PC-3 (cell line): Measurements from ENCODE around the gene CNTNAP2. TPM values are rescaled to one million over a fixed set of nuclear protein-coding genes. Genes with fewer than 3 reads are reported as not detected.
"Not testable (repeated sequence)": the region's sequence is repeated elsewhere in the genome, so short reads cannot be mapped to it uniquely, and the experiment has no call there.

Source experiments
- ATAC-seq: fragments of 200-7000 bp; cut with Tn5 transposase; 2 replicates; pipeline ENCODE4 v1.9.1; 2020; ENCODE audit warnings: mild to moderate bottlenecking, moderate library complexity
- BruUV-seq: library from RNA; stranded (reverse); fragments of 400-500 nt; replicated peaks from 2 replicates; lab custom pipeline; 2021; lab: Mats Ljungman, UMichigan
- CTCF ChIA-PET: fragments of 300-600 bp; sonication (Branson Sonifier 250); formaldehyde crosslinking; loops from one replicate; lab custom pipeline; 2022; ENCODE audit warnings: antibody characterized with exemption; lab: Charles Lee
- POLR2A ChIA-PET: fragments of 300-600 bp; sonication (Branson Sonifier 250); formaldehyde crosslinking; loops from one replicate; lab custom pipeline; 2022; ENCODE audit warnings: antibody characterized with exemption; ENCODE audit not compliant: unreplicated experiment; lab: Charles Lee
- DNase-seq: peaks from one replicate; pipeline ENCODE4 v3.0.0-alpha.2; 2015
- H2AFZ ChIP-seq: fragments of 300-600 bp; sonication (generic); 2 replicates; pipeline ENCODE4 v1.6.0; 2016; ENCODE audit warnings: antibody characterized with exemption, low read length
- H3F3A ChIP-seq: fragments of 300-600 bp; sonication (generic); one replicate; pipeline ENCODE4 v1.6.0; 2017; ENCODE audit warnings: antibody characterized with exemption, low read length, control low read depth, mild to moderate bottlenecking; ENCODE audit not compliant: unreplicated experiment
- H3K27ac ChIP-seq: fragments of 300-600 bp; sonication (generic); 2 replicates; pipeline ENCODE4 v1.5.1; 2016; ENCODE audit warnings: mild to moderate bottlenecking, low read length
- H3K27me3 ChIP-seq: fragments of 300-600 bp; sonication (generic); 2 replicates; pipeline ENCODE4 v1.6.1; 2016; ENCODE audit warnings: low read length, mixed read lengths
- H3K36me3 ChIP-seq: fragments of 300-600 bp; sonication (generic); 2 replicates; pipeline ENCODE4 v1.6.1; 2016; ENCODE audit warnings: low read depth, mixed run types, low read length, mixed read lengths
- H3K4me1 ChIP-seq: fragments of 300-600 bp; sonication (generic); 2 replicates; pipeline ENCODE4 v1.5.1; 2016; ENCODE audit warnings: low read length; ENCODE audit not compliant: insufficient read depth
- H3K4me2 ChIP-seq: fragments of 300-600 bp; sonication (generic); 2 replicates; pipeline ENCODE4 v1.6.0; 2016; ENCODE audit warnings: low read length
- H3K4me3 ChIP-seq: fragments of 300-600 bp; sonication (generic); 2 replicates; pipeline ENCODE4 v1.5.1; 2016; ENCODE audit warnings: mild to moderate bottlenecking, low read length, mixed read lengths
- H3K79me2 ChIP-seq: fragments of 300-600 bp; sonication (generic); 2 replicates; pipeline ENCODE4 v1.6.1; 2017; ENCODE audit warnings: low read length, mixed read lengths
- H3K9ac ChIP-seq: fragments of 300-600 bp; sonication (generic); 2 replicates; pipeline ENCODE4 v1.6.0; 2016; ENCODE audit warnings: mild to moderate bottlenecking, low read length
- H3K9me2 ChIP-seq: fragments of 300-600 bp; sonication (generic); replicated peaks from 2 replicates; pipeline ENCODE4 v1.6.1; 2016; ENCODE audit warnings: mixed run types, low read length, mixed read lengths
- H3K9me3 ChIP-seq: fragments of 300-600 bp; sonication (generic); 2 replicates; pipeline ENCODE4 v1.6.1; 2016; ENCODE audit warnings: low read length, mixed read lengths
- H4K20me1 ChIP-seq: fragments of 300-600 bp; sonication (generic); 2 replicates; pipeline ENCODE4 v1.6.1; 2016; ENCODE audit warnings: low read length, mixed read lengths
- CTCF ChIP-seq: fragments of 300-600 bp; sonication (generic); conservative IDR thresholded peaks from 2 replicates; pipeline ENCODE4 v1.5.1; 2017; ENCODE audit warnings: antibody characterized with exemption, low read depth, mild to moderate bottlenecking, low read length
- EZH2 ChIP-seq: fragments of 300-600 bp; sonication (generic); IDR thresholded peaks from one replicate; pipeline ENCODE4 v1.6.1; 2017; ENCODE audit warnings: antibody characterized with exemption, mild to moderate bottlenecking, low read length; ENCODE audit not compliant: unreplicated experiment
- EZH2phosphoT487 ChIP-seq: fragments of 300-600 bp; sonication (generic); IDR thresholded peaks from 2 replicates; pipeline ENCODE4 v1.6.1; 2018; ENCODE audit warnings: mild to moderate bottlenecking, antibody characterized with exemption, low read length, borderline replicate concordance
- intact Hi-C: fragments of 100-400 bp; cut with micrococcal nuclease; formaldehyde crosslinking; loops from 2 replicates; pipeline ENCODE4 v1.9.0; 2023
- total RNA-seq: library from RNA; depleted of rRNA; stranded (reverse); fragments of >200 nt; gene quantifications from 2 replicates; pipeline ENCODE4 v1.2.3, GENCODE V29; 2014

Gene CNTNAP2
- total RNA-seq, 1 experiment from 2014 or later: 1.5 TPM

GRCh38 chr7:147731311-147731710, 1614.7 kb downstream of the CNTNAP2 start:
- Histone ChIP-seq H4K20me1 (no peaks in the 10 kb centered on the region), H3K79me2 (no peaks in the 10 kb centered on the region), H3F3A (no peaks in the 10 kb centered on the region), H3K9ac (no peak overlapping the region), H2AFZ (no peak overlapping the region), H3K36me3 (no peaks in the 10 kb centered on the region), H3K9me2 (no peaks in the 10 kb centered on the region), H3K27ac (no peak overlapping the region), H3K4me1 (no peaks in the 10 kb centered on the region), H3K9me3 (no peaks in the 10 kb centered on the region), H3K4me3 (no peak overlapping the region), H3K27me3 (no peaks in the 10 kb centered on the region), H3K4me2 (no peak overlapping the region)
- ChIA-PET CTCF (interaction anchor here (0.6 kb wide), 1 partner anchor 511 kb away, joined by 3 read pairs; no protein-coding TSS in a partner anchor), POLR2A (no interaction called here)
- no TSS peak for BruUV-seq
- no peak for DNase-seq
- no peak for ATAC-seq
- TF ChIP-seq EZH2: no peak
- TF ChIP-seq CTCF: no peak
- TF ChIP-seq EZH2phosphoT487: no peak
- intact Hi-C loops: no loop called here

DNA sequence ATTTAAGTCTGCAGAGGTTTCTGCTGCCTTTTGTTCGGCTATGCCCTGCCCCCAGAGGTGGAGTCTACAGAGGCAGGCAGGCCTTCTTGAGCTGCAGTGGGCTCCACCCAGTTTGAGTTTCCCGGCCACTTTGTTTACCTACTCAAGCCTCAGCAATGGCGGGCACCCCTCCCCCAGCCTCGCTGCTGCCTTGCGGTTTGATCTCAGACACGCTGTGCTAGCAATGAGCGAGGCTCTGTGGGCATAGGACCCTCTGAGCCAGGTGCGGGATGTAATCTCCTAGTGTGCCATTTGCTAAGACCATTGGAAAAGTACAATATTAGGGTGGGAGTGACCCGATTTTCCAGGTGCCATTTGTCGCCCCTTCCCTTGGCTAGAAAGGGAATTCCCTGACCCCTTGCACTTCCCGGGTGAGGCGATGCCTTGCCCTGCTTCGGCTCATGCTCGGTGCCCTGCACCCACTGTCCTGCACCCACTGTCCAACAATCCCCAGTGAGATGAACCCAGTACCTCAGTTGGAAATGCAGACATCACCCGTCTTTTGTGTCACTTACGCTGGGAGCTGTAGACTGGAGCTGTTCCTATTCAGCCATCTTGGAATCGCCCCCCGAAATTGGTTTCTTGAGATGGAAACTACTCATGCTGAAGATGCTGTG, 1621.1 kb downstream of the CNTNAP2 start:
- ATAC-seq, H3K79me2 ChIP-seq, H3K9me3 ChIP-seq, H3F3A ChIP-seq, H3K27ac ChIP-seq, H3K4me1 ChIP-seq, H4K20me1 ChIP-seq, intact Hi-C loops, H3K4me3 ChIP-seq, POLR2A ChIA-PET, H2AFZ ChIP-seq, DNase-seq, H3K9me2 ChIP-seq, H3K27me3 ChIP-seq, H3K9ac ChIP-seq, CTCF ChIA-PET, H3K36me3 ChIP-seq, H3K4me2 ChIP-seq, BruUV-seq: not testable (repeated sequence)

DNA sequence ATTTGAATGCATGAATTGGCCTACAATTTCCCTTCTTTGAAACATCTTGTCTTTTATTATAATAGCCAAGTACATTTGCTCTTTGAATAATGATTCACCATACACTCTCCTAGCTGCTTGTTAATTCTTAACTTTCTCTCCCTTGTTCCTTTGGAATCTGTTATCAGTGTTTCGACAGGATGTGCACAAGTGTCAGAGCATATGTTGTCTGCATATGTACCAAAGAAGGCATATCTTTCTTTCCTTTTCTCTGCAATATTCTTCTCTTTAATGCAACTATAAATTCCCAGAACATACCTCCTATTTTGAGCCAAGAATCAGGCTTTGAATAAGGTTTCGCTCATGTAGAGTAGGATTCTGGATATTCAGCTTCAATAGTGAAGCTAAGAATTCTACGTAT, 1625.7 kb downstream of the CNTNAP2 start:
- TF ChIP-seq EZH2 (no peak), CTCF (no peak), EZH2phosphoT487 (no peak)

More for the DNA sequence above, 1625.7 kb downstream of the CNTNAP2 start:
- H3K79me2 ChIP-seq: no peaks in the 10 kb centered on the region
- intact Hi-C loops: no loop called here
- H4K20me1 ChIP-seq: no peaks in the 10 kb centered on the region
- ChIA-PET POLR2A (no interaction called here), CTCF (no interaction called here)
- no peaks in the 10 kb centered on the region for H3K27me3 ChIP-seq
- H3K36me3 ChIP-seq: no peaks in the 10 kb centered on the region
- no peaks in the 10 kb centered on the region for H3K9me3 ChIP-seq
- no peak for ATAC-seq
- DNase-seq: no peak
- no peak overlapping the region for H3K4me3 ChIP-seq
- BruUV-seq: no TSS peak
- no peaks in the 10 kb centered on the region for H3F3A ChIP-seq
- H3K4me1 ChIP-seq: no peaks in the 10 kb centered on the region
- no peak overlapping the region for H3K9ac ChIP-seq
- no peak overlapping the region for H3K27ac ChIP-seq
- H3K9me2 ChIP-seq: no peaks in the 10 kb centered on the region
- no peak overlapping the region for H3K4me2 ChIP-seq
- H2AFZ ChIP-seq: no peak overlapping the region
